ENCODE measurements around the gene KCNQ1. TPM values are rescaled to one million over a fixed set of nuclear protein-coding genes. Genes with fewer than 3 reads are reported as not detected.

The KCNQ1 gene
- total and polyA plus RNA-seq, 9 of the 15 experiments (the other 6 are each of a cell fraction or from before 2014, with no cell fraction given), result 0.44 TPM; not detected in 8

DNA sequence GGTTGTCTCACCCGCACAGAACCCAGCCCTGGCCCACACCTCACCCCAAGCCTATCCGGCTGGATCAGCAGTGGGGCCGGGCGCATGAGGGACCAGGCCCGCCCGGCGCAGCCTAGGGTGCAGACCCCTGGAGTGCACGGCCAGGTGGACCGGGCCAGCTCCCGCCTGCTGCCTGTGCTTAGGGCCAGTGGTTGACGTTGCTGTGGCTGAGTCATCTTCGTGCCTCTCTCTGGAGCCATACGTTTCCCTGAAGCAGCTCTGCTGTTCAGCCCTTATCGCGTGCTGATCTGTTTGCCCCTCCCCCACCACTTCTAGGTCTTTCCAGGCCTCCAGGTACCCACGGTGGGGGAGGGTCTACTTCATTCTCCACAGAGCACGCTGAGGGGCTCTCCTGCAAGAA is 401.2 kb downstream of the KCNQ1 start (continued):
- no peak for TF ChIP-seq HDGF (IDR thresholded peaks at IDR 0.05)
- no peak for TF ChIP-seq BDP1 (IDR thresholded peaks at IDR 0.05; ENCODE audit: insufficient read depth, insufficient read length)
- TF ChIP-seq, protein P1, sequence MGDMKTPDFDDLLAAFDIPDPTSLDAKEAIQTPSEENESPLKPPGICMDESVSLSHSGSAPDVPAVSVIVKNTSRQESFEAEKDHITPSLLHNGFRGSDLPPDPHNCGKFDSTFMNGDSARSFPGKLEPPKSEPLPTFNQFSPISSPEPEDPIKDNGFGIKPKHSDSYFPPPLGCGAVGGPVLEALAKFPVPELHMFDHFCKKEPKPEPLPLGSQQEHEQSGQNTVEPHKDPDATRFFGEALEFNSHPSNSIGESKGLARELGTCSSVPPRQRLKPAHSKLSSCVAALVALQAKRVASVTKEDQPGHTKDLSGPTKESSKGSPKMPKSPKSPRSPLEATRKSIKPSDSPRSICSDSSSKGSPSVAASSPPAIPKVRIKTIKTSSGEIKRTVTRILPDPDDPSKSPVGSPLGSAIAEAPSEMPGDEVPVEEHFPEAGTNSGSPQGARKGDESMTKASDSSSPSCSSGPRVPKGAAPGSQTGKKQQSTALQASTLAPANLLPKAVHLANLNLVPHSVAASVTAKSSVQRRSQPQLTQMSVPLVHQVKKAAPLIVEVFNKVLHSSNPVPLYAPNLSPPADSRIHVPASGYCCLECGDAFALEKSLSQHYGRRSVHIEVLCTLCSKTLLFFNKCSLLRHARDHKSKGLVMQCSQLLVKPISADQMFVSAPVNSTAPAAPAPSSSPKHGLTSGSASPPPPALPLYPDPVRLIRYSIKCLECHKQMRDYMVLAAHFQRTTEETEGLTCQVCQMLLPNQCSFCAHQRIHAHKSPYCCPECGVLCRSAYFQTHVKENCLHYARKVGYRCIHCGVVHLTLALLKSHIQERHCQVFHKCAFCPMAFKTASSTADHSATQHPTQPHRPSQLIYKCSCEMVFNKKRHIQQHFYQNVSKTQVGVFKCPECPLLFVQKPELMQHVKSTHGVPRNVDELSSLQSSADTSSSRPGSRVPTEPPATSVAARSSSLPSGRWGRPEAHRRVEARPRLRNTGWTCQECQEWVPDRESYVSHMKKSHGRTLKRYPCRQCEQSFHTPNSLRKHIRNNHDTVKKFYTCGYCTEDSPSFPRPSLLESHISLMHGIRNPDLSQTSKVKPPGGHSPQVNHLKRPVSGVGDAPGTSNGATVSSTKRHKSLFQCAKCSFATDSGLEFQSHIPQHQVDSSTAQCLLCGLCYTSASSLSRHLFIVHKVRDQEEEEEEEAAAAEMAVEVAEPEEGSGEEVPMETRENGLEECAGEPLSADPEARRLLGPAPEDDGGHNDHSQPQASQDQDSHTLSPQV (IDR thresholded peaks at IDR 0.05), result peak; percentile 76; the same call in 1 of the 2 replicates
- no peak for TF ChIP-seq CBX8 (IDR thresholded peaks at IDR 0.05; ENCODE audit: borderline replicate concordance, extremely low read depth, low read depth, low read length, poor library complexity, severe bottlenecking)
- TF ChIP-seq, protein P2, sequence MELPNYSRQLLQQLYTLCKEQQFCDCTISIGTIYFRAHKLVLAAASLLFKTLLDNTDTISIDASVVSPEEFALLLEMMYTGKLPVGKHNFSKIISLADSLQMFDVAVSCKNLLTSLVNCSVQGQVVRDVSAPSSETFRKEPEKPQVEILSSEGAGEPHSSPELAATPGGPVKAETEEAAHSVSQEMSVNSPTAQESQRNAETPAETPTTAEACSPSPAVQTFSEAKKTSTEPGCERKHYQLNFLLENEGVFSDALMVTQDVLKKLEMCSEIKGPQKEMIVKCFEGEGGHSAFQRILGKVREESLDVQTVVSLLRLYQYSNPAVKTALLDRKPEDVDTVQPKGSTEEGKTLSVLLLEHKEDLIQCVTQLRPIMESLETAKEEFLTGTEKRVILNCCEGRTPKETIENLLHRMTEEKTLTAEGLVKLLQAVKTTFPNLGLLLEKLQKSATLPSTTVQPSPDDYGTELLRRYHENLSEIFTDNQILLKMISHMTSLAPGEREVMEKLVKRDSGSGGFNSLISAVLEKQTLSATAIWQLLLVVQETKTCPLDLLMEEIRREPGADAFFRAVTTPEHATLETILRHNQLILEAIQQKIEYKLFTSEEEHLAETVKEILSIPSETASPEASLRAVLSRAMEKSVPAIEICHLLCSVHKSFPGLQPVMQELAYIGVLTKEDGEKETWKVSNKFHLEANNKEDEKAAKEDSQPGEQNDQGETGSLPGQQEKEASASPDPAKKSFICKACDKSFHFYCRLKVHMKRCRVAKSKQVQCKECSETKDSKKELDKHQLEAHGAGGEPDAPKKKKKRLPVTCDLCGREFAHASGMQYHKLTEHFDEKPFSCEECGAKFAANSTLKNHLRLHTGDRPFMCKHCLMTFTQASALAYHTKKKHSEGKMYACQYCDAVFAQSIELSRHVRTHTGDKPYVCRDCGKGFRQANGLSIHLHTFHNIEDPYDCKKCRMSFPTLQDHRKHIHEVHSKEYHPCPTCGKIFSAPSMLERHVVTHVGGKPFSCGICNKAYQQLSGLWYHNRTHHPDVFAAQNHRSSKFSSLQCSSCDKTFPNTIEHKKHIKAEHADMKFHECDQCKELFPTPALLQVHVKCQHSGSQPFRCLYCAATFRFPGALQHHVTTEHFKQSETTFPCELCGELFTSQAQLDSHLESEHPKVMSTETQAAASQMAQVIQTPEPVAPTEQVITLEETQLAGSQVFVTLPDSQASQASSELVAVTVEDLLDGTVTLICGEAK (IDR thresholded peaks at IDR 0.05), result no peak
- TF ChIP-seq, protein P2 (CRISPR knock-in tag; IDR thresholded peaks at IDR 0.05), result no peak
- TF ChIP-seq NCOR1 (IDR thresholded peaks at IDR 0.05), result no peak
- TF ChIP-seq CHD4 (IDR thresholded peaks at IDR 0.05; ENCODE audit: insufficient read depth, insufficient replicate concordance, low read depth, low read length, poor library complexity, severe bottlenecking), result no peak
- peak; percentile 96 for TF ChIP-seq JUND (IDR thresholded peaks at IDR 0.05; ENCODE audit: borderline replicate concordance, low read depth, low read length)
- peak; percentile 95; the same call in 2 of the 3 replicates for TF ChIP-seq JUND (tag; IDR thresholded peaks at IDR 0.05; ENCODE audit: borderline replicate concordance, low read depth, low read length)
- TF ChIP-seq SAFB2 (IDR thresholded peaks at IDR 0.05; ENCODE audit: borderline replicate concordance, low read depth, low read length, severe bottlenecking), result no peak
- no peak for TF ChIP-seq NFRKB (IDR thresholded peaks at IDR 0.05; ENCODE audit: low read depth)
- TF ChIP-seq MCM3 (IDR thresholded peaks at IDR 0.05), result no peak
- no peak for TF ChIP-seq ZNF561 (CRISPR knock-in tag; conservative IDR thresholded peaks at IDR 0.05)
- no peak for TF ChIP-seq FIP1L1 (IDR thresholded peaks at IDR 0.05; ENCODE audit: low read depth, low read length, poor library complexity, severe bottlenecking)
- no peak for TF ChIP-seq ETS2 (tag; IDR thresholded peaks at IDR 0.05; ENCODE audit: borderline replicate concordance, poor library complexity, severe bottlenecking)
